Measurements from ENCODE around the gene CDYL2.
"Not testable (repeated sequence)": the region's sequence is repeated elsewhere in the genome, so short reads cannot be mapped to it uniquely, and the experiment has no call there.

CDYL2 gene

GRCh38 chr16:80666378-80667250, 137.8 kb downstream of the CDYL2 start:
- no peak for DNase-seq

GRCh38 chr16:80665356-80665755, 139.0 kb downstream of the CDYL2 start:
- DNase-seq = no peak

- DNase-seq = no peak
Measured at GRCh38 chr16:80664786-80665185, 139.6 kb downstream of the CDYL2 start.

- DNase-seq = no peak
Measured at GRCh38 chr16:80664226-80664625, 140.2 kb downstream of the CDYL2 start.

GRCh38 chr16:80663078-80663477, 141.3 kb downstream of the CDYL2 start:
- no peak for DNase-seq

- no peak for DNase-seq
Measured at GRCh38 chr16:80659865-80660264, 144.5 kb downstream of the CDYL2 start.

GRCh38 chr16:80656711-80657150, 147.7 kb downstream of the CDYL2 start:
- no peak for DNase-seq

GRCh38 chr16:80656161-80656560, 148.2 kb downstream of the CDYL2 start:
- DNase-seq = no peak

GRCh38 chr16:80655751-80656150, 148.6 kb downstream of the CDYL2 start:
- DNase-seq = no peak

GRCh38 chr16:80654094-80654862, 150.1 kb downstream of the CDYL2 start:
- no peak for DNase-seq

GRCh38 chr16:80652441-80652840, 152.0 kb downstream of the CDYL2 start:
- no peak for DNase-seq

GRCh38 chr16:80650281-80650680, 154.1 kb downstream of the CDYL2 start:
- not testable (repeated sequence) for DNase-seq

GRCh38 chr16:80640316-80640715, 164.1 kb downstream of the CDYL2 start:
- no peak for DNase-seq

- DNase-seq = no peak
Measured at GRCh38 chr16:80639636-80640035, 164.8 kb downstream of the CDYL2 start.

- no peak for DNase-seq
Measured at GRCh38 chr16:80637621-80638020, 166.8 kb downstream of the CDYL2 start.

- DNase-seq = no peak
Measured at GRCh38 chr16:80631581-80631980, 172.8 kb downstream of the CDYL2 start.

GRCh38 chr16:80628254-80628653, 176.1 kb downstream of the CDYL2 start:
- DNase-seq = no peak

GRCh38 chr16:80627108-80627507, 177.3 kb downstream of the CDYL2 start:
- no peak for DNase-seq

- no peak for DNase-seq
Measured at GRCh38 chr16:80623376-80623775, 181.0 kb downstream of the CDYL2 start.

- no peak for DNase-seq
Measured at GRCh38 chr16:80622007-80622406, 182.4 kb downstream of the CDYL2 start.

- no peak for DNase-seq
Measured at GRCh38 chr16:80620736-80621605, 183.4 kb downstream of the CDYL2 start.

GRCh38 chr16:80619824-80620223, 184.6 kb downstream of the CDYL2 start:
- no peak for DNase-seq
